Trophoblast cell (in vitro differentiated cells and primary cell): ENCODE results near the gene CDC42EP1.

Experiments used
- DNase-seq, 2 donors: peaks; one replicate each; pipeline ENCODE4 v3.0.0-alpha.2; 2016
- H2AFZ ChIP-seq: 2 replicates; pipeline ENCODE4 v1.6.1; 2013; ENCODE audit warnings: low read length, moderate library complexity, mild to moderate bottlenecking; ENCODE audit not compliant: insufficient read depth, poor library complexity
- H2AK5ac ChIP-seq: 2 replicates; pipeline ENCODE4 v1.6.1; 2013; ENCODE audit warnings: mild to moderate bottlenecking, low read length
- H2BK120ac ChIP-seq: 2 replicates; pipeline ENCODE4 v1.6.1; 2013; ENCODE audit warnings: low read length, mild to moderate bottlenecking, moderate library complexity; ENCODE audit not compliant: insufficient read depth, poor library complexity
- H2BK12ac ChIP-seq: 2 replicates; pipeline ENCODE4 v1.6.1; 2013; ENCODE audit warnings: mild to moderate bottlenecking, low read length, moderate library complexity
- H2BK5ac ChIP-seq: 2 replicates; pipeline ENCODE4 v1.6.1; 2013; ENCODE audit warnings: low read length, low read depth, moderate library complexity, mild to moderate bottlenecking; ENCODE audit not compliant: poor library complexity
- H3K14ac ChIP-seq: 2 replicates; pipeline ENCODE4 v1.6.1; 2013; ENCODE audit warnings: mild to moderate bottlenecking, low read length
- H3K18ac ChIP-seq: 2 replicates; pipeline ENCODE4 v1.6.1; 2013; ENCODE audit warnings: mild to moderate bottlenecking, low read length
- H3K23ac ChIP-seq: 2 replicates; pipeline ENCODE4 v1.6.1; 2013; ENCODE audit warnings: low read length
- H3K27ac ChIP-seq: 2 replicates; pipeline ENCODE4 v1.5.1; 2013; ENCODE audit warnings: low read depth, mild to moderate bottlenecking, inconsistent platforms, low read length, moderate library complexity
- H3K27me3 ChIP-seq: 2 replicates; pipeline ENCODE4 v1.6.1; 2013; ENCODE audit warnings: inconsistent platforms, mild to moderate bottlenecking, low read length, moderate library complexity; ENCODE audit not compliant: insufficient read depth
- H3K36me3 ChIP-seq, 2 experiments: 1 replicate in 1 of 2; 2 replicates in 1 of 2; pipeline ENCODE4 v1.6.1; 2013; ENCODE audit warnings: low read length in 2 of 2, mild to moderate bottlenecking in 2 of 2, moderate library complexity in 1 of 2; ENCODE audit not compliant: insufficient read depth in 2 of 2, control insufficient read depth in 1 of 2
- H3K4ac ChIP-seq: 2 replicates; pipeline ENCODE4 v1.6.1; 2013; ENCODE audit warnings: low read depth, mild to moderate bottlenecking, low read length, moderate library complexity
- H3K4me1 ChIP-seq, 2 experiments: 1 replicate in 1 of 2; 2 replicates in 1 of 2; pipeline ENCODE4 v1.6.1; 2013; ENCODE audit warnings: low read length in 2 of 2, mild to moderate bottlenecking in 2 of 2, moderate library complexity in 1 of 2; ENCODE audit not compliant: insufficient read depth in 2 of 2, control insufficient read depth in 1 of 2
- H3K4me2 ChIP-seq: 2 replicates; pipeline ENCODE4 v1.6.1; 2013; ENCODE audit warnings: inconsistent platforms, mild to moderate bottlenecking, low read length, moderate library complexity
- H3K4me3 ChIP-seq: 2 replicates; pipeline ENCODE4 v1.5.1; 2013; ENCODE audit warnings: mild to moderate bottlenecking, low read depth, low read length, inconsistent platforms
- H3K79me1 ChIP-seq: one replicate; pipeline ENCODE4 v1.6.1; 2013; ENCODE audit warnings: low read length
- H3K79me2 ChIP-seq: 2 replicates; pipeline ENCODE4 v1.6.1; 2013; ENCODE audit warnings: low read length, mild to moderate bottlenecking; ENCODE audit not compliant: control insufficient read depth, insufficient read depth, poor library complexity
- H3K9ac ChIP-seq: 2 replicates; pipeline ENCODE4 v1.6.1; 2013; ENCODE audit warnings: mild to moderate bottlenecking, low read length
- H3K9me3 ChIP-seq: 2 replicates; pipeline ENCODE4 v1.6.1; 2013; ENCODE audit warnings: low read depth, mild to moderate bottlenecking, control low read depth, inconsistent platforms, low read length; ENCODE audit not compliant: insufficient read depth
- H4K12ac ChIP-seq: 2 replicates; pipeline ENCODE4 v1.6.1; 2013; ENCODE audit warnings: low read depth, mild to moderate bottlenecking, low read length, moderate library complexity
- H4K8ac ChIP-seq: 2 replicates; pipeline ENCODE4 v1.6.1; 2013; ENCODE audit warnings: low read depth, mild to moderate bottlenecking, low read length, moderate library complexity
- H4K91ac ChIP-seq: one replicate; pipeline ENCODE4 v1.6.1; 2013; ENCODE audit warnings: low read depth, mild to moderate bottlenecking, low read length, moderate library complexity
- WGBS: extraction: QIAGEN DNeasy Blood & Tissue Kit; methylation state at CpG from one replicate; pipeline ENCODE4 v1.1.7; 2013; ENCODE audit warnings: missing lambda C conversion rate; ENCODE audit not compliant: insufficient read length, insufficient coverage; ENCODE audit errors: extremely low coverage; 5-methylcytosine and 5-hydroxymethylcytosine counted together

CDC42EP1 gene

GRCh38 chr22:37607010-37607934, 47.0 kb downstream of the CDC42EP1 start:
- Histone ChIP-seq H3K4me3 (no peak overlapping the region), H3K9me3 (no peaks in the 10 kb centered on the region), H3K27me3 (no peaks in the 10 kb centered on the region)

GRCh38 chr22:37607935-37608476, 47.7 kb downstream of the CDC42EP1 start:
- WGBS, result no CpG with 5 or more reads among the region's 17 CpGs
- peak overlapping the region; percentile 45 for H3K14ac ChIP-seq
- H4K12ac ChIP-seq, result peak overlapping the region; percentile 98
- H4K91ac ChIP-seq, result peak overlapping the region; percentile 100
- peak overlapping the region; percentile 99 for H3K27ac ChIP-seq
- no peak for DNase-seq
- H3K36me3 ChIP-seq, result peaks cover 0 to 2% of the 10 kb centered on the region in 2 experiments
- no peak overlapping the region for H2BK120ac ChIP-seq
- peak overlapping the region; percentile 91 for H2AFZ ChIP-seq
- H3K18ac ChIP-seq, result peak overlapping the region; percentile 99
- peaks cover 5% of the 10 kb centered on the region in 2 experiments for H3K4me1 ChIP-seq
- H3K4me3 ChIP-seq, result peak overlapping the region; percentile 92
- H3K23ac ChIP-seq, result no peak overlapping the region
- H3K4me2 ChIP-seq, result peak overlapping the region; percentile 90
- peak overlapping the region; percentile 98 for H4K8ac ChIP-seq
- H3K79me2 ChIP-seq, result peaks cover 8% of the 10 kb centered on the region
- no peak overlapping the region for H2AK5ac ChIP-seq
- H3K4ac ChIP-seq, result peak overlapping the region; percentile 92
- H3K79me1 ChIP-seq, result peaks cover 11% of the 10 kb centered on the region
- H2BK5ac ChIP-seq, result peak overlapping the region; percentile 99
- H3K27me3 ChIP-seq, result no peaks in the 10 kb centered on the region
- H3K9me3 ChIP-seq, result no peaks in the 10 kb centered on the region
- no peak overlapping the region for H3K9ac ChIP-seq
- no peak overlapping the region for H2BK12ac ChIP-seq

More at GRCh38 chr22:37607010-37607934, 47.0 kb downstream of the CDC42EP1 start:
- Histone ChIP-seq H2BK120ac (peak overlapping the region; percentile 21), H3K9ac (no peak overlapping the region), H3K79me2 (peaks cover 8% of the 10 kb centered on the region), H2BK12ac (no peak overlapping the region), H3K4me1 (peaks cover 5% of the 10 kb centered on the region in 2 experiments), H2AFZ (peak overlapping the region; percentile 37), H4K8ac (peak overlapping the region; percentile 66), H3K18ac (no peak overlapping the region), H3K14ac (peak overlapping the region; percentile 59), H4K12ac (peak overlapping the region; percentile 23), H3K23ac (no peak overlapping the region), H4K91ac (no peak overlapping the region), H3K79me1 (peaks cover 11% of the 10 kb centered on the region), H3K36me3 (no peaks in the 10 kb centered on the region), H2AK5ac (no peak overlapping the region), H3K4me2 (peak overlapping the region; percentile 90), H2BK5ac (peak overlapping the region; percentile 76), H3K4ac (no peak overlapping the region), H3K27ac (peak overlapping the region; percentile 87)
- WGBS, result no CpG with 5 or more reads among the region's 44 CpGs
- peak; percentile 98 to 99 for DNase-seq

- peak within 1 kb of the TSS; percentile 93 for H3K4ac ChIP-seq
- WGBS, result no CpG with 5 or more reads among the region's 82 CpGs
Observed at GRCh38 chr22:37608477-37609239, 48.4 kb downstream of the CDC42EP1 start, which contains the start of gene GGA1. Gene GGA1 (plus strand): TSS chr22:37608834. CDS start chr22:37608861, 27 bp downstream.

More at GRCh38 chr22:37608477-37609239, 48.4 kb downstream of the CDC42EP1 start, which contains the start of gene GGA1:
- H3K36me3 ChIP-seq, result peaks cover 0 to 3% of the 10 kb centered on the region in 2 experiments
- H2AFZ ChIP-seq, result peak within 1 kb of the TSS; percentile 91
- H3K14ac ChIP-seq, result peak within 1 kb of the TSS; percentile 98
- peak within 1 kb of the TSS; percentile 99 for H3K27ac ChIP-seq
- H3K4me2 ChIP-seq, result peak within 1 kb of the TSS; percentile 90
- H3K9me3 ChIP-seq, result no peaks in the 10 kb centered on the region
- peaks cover 5% of the 10 kb centered on the region in 2 experiments for H3K4me1 ChIP-seq
- H4K8ac ChIP-seq, result peak within 1 kb of the TSS; percentile 98
- H3K18ac ChIP-seq, result peak within 1 kb of the TSS; percentile 99
- peak within 1 kb of the TSS; percentile 100 for H4K91ac ChIP-seq
- H3K79me2 ChIP-seq, result peaks cover 8% of the 10 kb centered on the region
- peak within 1 kb of the TSS; percentile 88 for H3K9ac ChIP-seq
- DNase-seq, result peak; percentile 98 to 99
- no peak within 1 kb of the TSS for H2BK12ac ChIP-seq
- H3K4me3 ChIP-seq, result peak within 1 kb of the TSS; percentile 92
- peak within 1 kb of the TSS; percentile 98 for H4K12ac ChIP-seq
- no peak within 1 kb of the TSS for H3K23ac ChIP-seq
- H2AK5ac ChIP-seq, result peak within 1 kb of the TSS; percentile 83
- H3K79me1 ChIP-seq, result peaks cover 11% of the 10 kb centered on the region
- peak within 1 kb of the TSS; percentile 99 for H2BK5ac ChIP-seq
- no peaks in the 10 kb centered on the region for H3K27me3 ChIP-seq
- peak within 1 kb of the TSS; percentile 99 for H2BK120ac ChIP-seq
